GM21529 (cell line): Measurements from ENCODE around the gene BCS1L.
A peak's percentile ranks its signal among the peaks of the same experiment; 100 is the strongest.

Source experiments
- ATAC-seq: cut with Tn5 transposase; IDR thresholded peaks from one replicate; pipeline ENCODE4 v1.9.1; 2021; ENCODE audit not compliant: unreplicated experiment

BCS1L gene, protein sequence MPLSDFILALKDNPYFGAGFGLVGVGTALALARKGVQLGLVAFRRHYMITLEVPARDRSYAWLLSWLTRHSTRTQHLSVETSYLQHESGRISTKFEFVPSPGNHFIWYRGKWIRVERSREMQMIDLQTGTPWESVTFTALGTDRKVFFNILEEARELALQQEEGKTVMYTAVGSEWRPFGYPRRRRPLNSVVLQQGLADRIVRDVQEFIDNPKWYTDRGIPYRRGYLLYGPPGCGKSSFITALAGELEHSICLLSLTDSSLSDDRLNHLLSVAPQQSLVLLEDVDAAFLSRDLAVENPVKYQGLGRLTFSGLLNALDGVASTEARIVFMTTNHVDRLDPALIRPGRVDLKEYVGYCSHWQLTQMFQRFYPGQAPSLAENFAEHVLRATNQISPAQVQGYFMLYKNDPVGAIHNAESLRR

DNA sequence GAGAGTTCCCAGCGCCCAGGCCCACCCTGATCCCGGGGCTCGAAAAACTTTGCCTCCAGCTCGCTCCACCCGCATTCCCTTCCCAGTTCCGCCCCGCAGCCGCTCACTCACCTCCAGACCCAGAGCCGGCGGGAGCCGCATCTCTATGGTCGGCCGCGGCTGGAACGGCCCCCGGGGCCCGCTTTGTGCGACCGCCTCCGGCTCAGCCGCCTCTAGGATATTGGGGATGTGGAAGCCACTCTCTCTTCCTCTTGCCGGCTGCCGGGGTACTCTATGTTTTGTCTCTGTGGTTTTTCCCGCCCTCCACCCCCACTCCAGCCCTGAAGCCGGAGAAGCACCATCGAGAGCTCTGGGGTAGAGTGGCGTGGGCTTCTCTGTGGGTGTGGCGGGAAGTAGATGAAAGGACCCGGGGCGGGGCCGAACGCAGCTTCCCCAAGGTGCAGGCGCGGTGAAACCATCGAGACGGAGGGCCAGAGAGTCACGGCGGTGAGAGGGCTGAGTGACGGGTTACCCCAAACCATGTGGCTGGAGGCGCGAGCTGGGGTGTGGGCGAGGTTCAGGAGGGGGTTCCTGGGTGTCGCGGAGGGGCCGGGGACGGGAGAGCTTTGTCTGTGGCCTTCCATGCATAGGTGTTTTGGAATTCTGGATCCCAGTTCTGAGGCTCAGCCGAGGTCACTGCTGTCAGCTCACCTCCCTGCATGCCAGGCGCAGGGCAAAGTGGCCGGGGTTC, at the start of gene BCS1L, which contains the start of gene ZNF142:
BCS1L (plus strand) TSS at position 426 of the 730 bp plus-strand sequence. CDS start 1,305 bp downstream, outside the sequence.
ZNF142 (minus strand) TSS at position 366 of the 730 bp plus-strand sequence. CDS start 3,194 bp downstream, outside the sequence.
- ATAC-seq = peak; percentile 96

DNA sequence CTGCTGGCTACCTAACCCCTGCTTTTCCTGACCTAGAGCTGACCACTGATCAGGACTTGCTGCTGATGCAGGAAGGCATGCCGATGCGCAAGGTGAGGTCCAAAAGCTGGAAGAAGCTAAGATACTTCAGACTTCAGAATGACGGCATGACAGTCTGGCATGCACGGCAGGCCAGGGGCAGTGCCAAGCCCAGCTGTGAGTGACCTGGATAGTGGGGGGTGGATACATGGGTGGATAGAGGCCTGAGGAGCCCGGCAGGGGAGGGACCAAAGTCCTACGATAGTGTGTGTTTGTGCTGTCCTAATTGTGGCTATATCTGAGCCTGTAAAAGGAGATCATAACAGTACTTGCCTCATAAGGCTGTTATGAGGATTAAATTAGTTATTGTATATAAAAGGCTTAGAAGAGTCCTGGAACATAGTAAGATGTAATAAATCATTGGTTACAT, 43.6 kb upstream of the BCS1L start:
- no peak for ATAC-seq

DNA sequence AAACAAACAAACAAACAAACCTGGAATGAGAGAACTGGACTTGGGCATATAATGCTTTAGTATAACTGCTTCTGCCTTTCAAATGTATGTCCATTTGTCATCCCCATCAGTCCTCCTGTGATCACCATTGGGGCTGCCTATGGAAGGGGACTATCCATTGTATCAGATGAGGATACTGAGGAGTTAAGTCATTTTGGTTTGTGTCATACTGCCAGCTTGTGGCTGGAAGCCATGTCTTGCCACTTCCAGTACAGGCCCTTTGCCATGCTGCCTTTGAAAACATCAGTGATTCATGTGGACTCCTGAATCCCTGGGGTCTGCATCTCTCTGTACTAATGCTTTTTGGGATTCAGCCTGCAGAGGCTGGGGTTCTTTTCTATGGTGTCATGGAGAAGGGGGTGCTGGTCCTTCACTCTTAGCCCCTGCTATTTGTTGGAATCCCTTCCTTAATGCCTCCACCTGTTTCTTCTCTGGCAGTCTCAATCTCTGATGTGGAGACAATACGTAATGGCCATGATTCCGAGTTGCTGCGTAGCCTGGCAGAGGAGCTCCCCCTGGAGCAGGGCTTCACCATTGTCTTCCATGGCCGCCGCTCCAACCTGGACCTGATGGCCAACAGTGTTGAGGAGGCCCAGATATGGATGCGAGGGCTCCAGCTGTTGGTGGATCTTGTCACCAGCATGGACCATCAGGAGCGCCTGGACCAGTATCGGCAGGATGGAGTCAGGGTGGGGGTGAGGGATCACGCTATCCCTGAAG, 41.2 kb upstream of the BCS1L start:
- no peak for ATAC-seq

DNA sequence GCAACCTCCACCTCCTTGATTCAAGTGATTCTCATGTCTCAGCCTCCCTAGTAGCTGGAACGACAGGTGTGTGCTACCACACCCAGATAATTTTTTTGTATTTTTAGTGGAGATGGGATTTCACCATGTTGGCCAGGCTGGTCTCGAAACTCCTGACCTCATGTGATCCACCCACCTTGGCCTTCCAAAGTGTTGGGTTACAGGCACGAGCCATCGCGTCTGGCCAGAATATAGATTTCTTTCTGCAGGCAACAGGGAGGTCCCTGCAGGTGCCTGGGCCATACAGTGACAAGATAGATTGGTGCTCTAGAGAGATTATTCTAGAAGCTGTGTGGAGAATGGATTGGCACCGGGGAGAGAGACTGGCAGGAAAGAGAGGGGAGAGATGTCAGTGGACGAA, 38.5 kb upstream of the BCS1L start:
- no peak for ATAC-seq

DNA sequence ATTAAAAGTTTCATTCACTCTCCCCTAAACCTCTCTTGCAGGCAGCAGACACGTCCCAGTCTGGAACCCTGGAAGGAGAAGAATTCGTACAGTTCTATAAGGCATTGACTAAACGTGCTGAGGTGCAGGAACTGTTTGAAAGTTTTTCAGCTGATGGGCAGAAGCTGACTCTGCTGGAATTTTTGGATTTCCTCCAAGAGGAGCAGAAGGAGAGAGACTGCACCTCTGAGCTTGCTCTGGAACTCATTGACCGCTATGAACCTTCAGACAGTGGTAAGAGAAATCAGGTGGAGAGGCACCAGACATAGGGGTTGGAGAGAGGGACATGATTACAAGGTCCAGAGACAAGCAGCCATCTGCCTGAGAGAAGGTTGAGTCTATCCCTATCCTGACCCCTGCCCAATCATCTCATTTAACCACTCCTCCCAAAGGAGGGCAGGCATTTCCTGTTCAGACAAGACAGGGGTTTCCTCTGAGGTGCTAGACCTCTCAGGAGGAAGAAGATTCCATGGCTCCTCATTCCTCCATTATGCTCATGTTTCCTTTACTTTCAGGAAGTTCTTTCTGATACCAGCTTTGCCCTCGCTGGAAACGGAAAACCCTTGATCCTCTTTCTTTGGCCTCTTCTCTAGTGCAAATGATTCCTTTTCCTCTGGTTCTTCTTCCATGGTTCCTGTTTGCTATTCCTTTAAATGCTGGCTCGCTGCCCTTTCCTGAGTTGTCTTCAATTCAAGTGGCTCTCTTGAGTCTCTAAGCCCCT, 36.7 kb upstream of the BCS1L start:
- ATAC-seq = no peak

DNA sequence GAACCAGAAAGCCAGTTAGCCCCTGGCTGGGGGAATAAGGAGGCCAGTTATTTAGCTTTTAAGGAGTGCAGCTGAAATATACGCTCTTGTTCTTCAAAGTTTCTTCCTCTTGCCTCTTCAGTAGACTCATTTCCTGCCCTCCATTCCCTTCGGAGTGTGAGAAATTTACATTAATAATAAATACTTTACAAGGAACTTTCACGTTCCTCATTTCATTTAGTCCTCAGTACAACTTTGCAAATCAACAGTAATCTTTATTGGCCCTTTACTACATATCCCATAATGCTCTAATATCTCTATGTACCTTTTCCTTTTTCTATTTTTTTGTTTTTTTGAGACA, 36.1 kb upstream of the BCS1L start:
- ATAC-seq = no peak

DNA sequence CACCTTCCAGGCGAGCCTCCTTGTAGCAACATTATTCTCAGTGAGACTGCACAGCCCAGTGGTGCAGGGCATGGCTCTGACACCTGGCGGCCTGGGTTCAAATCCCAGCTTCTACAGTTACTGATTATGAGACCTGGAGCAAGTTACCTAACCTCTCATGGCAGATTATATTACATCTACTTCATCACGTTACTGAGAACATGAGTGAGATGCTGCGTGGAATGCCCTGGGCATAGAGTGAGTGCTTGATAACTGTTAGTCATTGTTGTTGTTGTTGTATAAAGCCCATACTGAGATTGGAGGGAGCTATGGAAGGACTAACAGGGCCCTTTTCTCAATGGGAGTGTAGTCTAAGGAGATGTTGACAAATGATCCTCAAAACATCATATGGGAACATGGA, 33.1 kb upstream of the BCS1L start:
- ATAC-seq = no peak

DNA sequence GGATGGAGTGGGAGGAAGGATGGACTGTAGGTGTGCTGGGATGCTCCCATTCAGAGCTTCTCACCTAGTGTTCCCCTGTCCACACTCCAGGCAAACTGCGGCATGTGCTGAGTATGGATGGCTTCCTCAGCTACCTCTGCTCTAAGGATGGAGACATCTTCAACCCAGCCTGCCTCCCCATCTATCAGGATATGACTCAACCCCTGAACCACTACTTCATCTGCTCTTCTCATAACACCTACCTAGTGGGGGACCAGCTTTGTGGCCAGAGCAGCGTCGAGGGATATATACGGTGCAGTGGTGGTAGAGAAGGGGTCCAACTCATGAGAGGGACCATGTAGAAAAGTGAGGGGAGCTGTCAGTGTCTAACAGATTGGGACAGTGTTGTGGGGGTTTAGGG, 31.5 kb upstream of the BCS1L start:
- no peak for ATAC-seq

DNA sequence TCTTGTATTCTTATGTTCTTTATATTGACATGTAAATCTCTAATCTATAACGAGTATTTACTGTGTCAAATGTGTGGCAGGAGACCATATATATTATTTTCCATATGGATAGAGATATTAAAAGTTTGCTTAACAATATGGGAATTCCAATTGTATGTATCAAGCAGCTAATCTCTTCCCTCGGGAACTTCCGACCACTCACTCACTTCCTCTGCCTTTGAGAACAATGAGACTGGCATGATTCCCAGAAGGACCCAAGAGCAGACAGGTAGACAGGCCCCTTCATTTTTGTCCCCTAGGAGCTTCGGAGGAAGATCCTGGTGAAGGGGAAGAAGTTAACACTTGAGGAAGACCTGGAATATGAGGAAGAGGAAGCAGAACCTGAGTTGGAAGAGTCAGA, 27.6 kb upstream of the BCS1L start:
- ATAC-seq = no peak

DNA sequence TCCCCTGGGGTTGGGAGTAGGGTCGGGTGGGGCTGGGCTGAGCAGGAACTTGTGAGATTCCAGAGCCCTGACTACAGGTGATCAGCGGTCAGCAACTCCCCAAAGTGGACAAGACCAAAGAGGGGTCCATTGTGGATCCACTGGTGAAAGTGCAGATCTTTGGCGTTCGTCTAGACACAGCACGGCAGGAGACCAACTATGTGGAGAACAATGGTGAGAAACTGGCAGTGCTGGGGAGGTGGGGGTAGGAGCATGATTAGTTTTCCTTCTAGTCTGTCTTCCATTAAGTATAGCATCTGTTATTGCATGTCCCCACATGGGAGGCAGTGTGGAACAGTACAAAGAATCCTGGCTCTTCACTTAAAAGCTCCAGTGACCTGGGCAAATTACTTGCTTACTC, 23.8 kb upstream of the BCS1L start:
- no peak for ATAC-seq

DNA sequence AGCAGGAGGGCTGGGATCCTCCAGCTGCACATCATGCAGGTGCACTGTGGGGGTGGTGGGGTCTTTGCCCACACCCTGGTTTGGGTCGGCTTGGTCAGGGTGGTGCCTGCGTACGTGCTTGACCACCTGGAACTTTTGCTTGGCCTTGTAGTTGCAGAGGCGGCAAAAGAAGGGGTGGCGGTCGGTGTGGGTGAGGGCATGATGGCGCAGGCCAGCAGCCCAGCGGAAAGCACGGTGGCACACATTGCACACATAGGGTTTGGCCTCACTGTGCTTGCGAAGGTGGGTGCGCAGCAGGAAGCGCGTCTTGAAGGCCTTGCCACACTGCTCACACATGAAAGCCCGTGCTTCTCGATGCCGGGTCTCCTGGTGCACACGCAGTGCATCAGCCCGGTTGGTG, 21.1 kb upstream of the BCS1L start:
- no peak for ATAC-seq

DNA sequence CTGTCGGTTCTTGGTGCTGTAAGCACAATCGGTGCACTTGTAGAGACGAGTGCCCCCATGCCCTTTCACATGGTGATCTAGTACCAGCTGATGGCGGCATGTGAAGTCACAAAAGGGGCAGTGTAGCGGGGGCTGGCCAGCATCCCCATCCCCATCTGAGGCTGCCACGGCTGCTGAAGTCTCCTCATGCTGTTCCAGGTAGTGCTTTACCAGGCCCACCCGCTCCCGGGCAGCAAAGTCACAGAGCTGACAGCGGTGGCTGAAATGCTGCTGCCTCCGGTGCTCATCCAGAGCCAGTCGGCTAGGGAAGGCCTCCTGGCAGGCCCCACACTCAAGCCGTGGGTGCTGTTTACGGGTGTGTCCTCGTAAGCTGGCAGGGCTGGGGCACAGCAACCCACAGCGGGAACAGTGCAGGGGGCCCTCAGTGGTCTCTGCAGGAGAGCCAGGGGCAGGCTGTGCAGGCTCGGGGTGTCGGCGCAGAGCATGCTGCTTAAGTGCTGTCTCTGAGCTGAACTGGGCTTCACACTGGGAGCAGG, 17.3 kb upstream of the BCS1L start:
- no peak for ATAC-seq

DNA sequence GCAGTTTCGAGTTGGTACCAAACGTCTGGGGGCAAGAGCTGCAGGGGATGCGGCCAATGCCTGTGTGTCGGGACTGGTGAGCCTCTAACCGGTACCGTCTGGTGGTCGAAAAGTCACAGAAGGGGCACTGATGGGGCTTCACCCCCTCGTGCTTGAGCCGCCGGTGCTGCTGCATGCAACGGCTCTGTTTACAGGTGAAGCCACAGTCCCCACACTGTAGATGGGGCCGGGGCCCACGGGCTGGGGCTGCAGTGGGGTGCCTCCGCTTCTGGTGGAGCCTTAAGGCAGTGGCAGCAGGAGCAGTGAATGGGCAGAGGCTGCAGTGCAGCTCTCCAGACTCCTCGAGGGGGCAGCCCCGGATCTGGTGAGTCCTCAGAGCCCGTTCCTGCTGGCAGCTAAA, 16.7 kb upstream of the BCS1L start:
- ATAC-seq = no peak

DNA sequence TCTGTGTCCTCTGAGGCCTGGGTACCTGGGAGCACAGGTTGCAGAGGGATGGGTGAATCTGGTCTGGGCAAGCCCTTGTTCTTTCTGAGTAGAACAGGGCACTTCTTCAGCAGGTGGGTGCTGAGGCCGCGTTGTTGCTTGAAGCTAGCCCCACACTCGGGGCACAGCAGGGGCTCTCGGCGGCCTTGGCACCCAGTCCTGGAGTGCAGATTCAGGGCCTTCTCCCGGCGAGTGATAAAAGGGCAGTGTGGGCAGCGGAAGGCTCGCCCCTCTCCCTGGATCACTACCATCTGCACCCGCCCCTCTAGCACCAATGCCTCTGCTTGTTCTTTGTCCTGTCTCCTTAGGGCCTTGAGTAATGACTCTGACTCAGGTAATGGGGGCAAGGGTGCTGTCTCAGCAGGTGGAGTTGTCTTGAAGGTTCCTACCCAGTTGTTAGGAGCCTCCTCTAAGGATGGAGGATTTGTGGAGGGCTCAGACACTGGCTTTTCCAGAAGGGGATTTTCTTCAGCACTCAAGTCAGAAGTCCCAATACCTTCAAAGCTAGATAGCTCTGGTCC, 15.7 kb upstream of the BCS1L start:
- no peak for ATAC-seq

DNA sequence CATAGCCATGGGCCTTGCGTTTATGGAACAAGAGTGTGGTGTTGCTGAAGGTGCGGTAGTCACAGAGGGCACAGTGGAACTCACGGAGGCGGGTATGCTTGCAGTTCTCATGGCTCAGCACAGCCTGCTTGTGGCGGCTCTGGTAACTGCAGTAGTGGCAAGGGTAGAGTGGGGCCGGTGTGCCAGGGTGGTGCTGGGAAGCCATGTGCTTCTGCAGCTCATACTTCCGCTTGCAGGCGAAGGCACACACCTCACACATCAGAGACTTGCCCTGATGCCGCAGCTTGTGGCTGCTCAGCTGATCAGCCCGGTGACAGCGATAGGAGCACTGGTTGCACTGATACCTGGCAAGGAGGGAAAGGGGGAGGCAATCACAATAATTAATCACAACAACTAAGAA, 14.8 kb upstream of the BCS1L start:
- no peak for ATAC-seq

DNA sequence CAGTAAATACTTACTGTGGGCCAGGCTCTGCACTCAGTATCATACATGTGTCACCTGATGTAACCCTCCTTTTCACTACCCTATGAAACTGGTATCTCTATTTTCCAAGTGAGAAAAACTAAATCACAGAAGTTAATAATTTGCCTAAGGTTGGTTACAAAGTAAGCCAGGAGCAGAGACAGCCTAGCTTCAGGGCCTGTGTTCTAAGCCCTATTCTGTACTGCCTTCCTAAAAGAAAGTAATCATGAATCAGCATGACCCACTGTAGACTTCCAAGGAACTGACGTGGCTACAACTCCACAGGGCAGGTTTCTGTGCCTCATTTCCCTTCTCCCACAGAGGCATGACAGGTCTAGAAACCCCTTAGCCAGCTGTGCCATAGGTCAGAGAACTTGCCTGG, 14.4 kb upstream of the BCS1L start:
- ATAC-seq = peak; percentile 43

DNA sequence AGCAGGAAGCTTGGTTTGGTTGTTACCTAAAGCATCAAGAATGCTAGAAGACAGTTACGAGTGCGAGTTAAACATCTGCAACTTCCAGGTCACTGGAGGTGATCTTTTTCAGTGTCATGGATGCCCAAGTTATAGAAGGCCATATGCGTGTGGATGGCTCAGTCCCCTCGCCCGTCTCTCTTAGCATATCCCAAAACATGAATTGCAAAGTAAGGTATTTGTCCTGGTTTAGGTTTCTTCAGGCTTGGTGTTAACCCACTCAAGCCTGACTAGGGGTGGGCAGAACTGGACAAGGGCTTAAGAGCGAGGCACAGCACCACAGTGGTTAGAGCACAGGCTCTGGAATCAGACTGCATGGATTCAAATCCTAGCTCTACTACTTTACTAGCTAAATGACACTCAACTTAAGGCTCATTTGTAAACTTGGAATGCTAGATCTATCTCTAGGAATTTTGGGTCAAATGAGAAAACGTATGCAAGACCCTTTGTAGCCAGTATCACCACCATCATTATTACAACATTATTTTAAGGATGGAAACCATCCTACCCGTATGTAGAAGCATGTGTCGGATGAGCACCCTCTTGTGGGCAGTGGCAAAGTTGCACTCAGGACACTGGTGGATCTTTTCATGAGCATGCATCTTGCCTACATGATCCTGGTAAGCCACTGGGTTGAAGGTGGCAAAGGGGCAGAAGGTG, 11.2 kb upstream of the BCS1L start:
- peak; percentile 54 for ATAC-seq

DNA sequence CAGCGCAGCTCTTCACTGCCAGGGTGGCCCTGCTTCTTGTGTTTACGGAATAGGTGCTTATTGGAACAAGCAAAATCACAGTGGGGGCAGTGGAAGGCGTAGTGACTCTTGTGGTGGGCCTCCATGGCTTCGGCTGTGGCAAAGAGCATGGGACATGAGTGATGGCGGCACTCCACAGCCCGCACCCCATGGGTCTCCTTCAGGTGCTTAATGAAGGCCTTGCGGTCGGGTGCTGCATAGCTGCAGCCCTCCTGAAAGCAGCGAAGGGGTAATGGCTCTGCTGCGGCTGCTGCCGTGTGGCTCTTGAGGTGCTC, 10.7 kb upstream of the BCS1L start:
- no peak for ATAC-seq

DNA sequence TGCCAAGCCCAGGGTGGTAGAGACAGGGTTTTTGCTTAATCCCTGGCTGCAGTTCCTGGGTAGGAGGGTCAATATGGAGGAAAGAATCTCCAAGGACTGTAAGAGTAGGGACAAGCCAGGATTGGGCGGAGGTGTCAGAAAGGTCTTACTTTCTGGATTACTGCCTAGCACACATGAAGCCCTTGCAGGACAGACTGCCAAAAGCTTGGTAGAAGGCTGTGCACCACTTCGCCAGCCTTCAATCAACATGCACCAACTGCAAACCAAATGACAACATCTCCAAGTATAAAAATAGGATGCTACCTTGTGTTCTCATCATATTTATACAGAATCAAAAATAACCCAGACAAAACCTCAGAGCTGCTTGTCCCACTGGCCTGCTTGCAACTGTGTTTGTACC, 3.7 kb upstream of the BCS1L start:
- no peak for ATAC-seq
